GM10248 (cell line): ENCODE data around the gene CANX.
"Not testable (repeated sequence)": the region's sequence is repeated elsewhere in the genome, so short reads cannot be mapped to it uniquely, and the experiment has no call there.

Experiments
- CTCF ChIA-PET: fragments of 300-600 bp; sonication (Branson Sonifier 250); formaldehyde crosslinking; extraction: SDS; loops from one replicate; lab custom pipeline; 2021; ENCODE audit warnings: antibody characterized with exemption; lab: Yijun Ruan, JAX
- POLR2A ChIA-PET: fragments of 350-650 bp; sonication (Branson Sonifier 250); formaldehyde crosslinking; extraction: SDS; loops from one replicate; lab custom pipeline; 2020; ENCODE audit warnings: antibody characterized with exemption; lab: Yijun Ruan, JAX
- DNase-seq: peaks from one replicate; pipeline ENCODE4 v3.0.0; 2012; ENCODE audit errors: extremely low spot score
- TF ChIP-seq, protein P1 (sequence below): IDR thresholded peaks from 2 replicates; pipeline ENCODE4 v1.5.1; 2012; ENCODE audit warnings: mild to moderate bottlenecking, low read depth; ENCODE audit errors: extremely low read depth, missing control alignments, control extremely low read depth

CANX gene

DNA sequence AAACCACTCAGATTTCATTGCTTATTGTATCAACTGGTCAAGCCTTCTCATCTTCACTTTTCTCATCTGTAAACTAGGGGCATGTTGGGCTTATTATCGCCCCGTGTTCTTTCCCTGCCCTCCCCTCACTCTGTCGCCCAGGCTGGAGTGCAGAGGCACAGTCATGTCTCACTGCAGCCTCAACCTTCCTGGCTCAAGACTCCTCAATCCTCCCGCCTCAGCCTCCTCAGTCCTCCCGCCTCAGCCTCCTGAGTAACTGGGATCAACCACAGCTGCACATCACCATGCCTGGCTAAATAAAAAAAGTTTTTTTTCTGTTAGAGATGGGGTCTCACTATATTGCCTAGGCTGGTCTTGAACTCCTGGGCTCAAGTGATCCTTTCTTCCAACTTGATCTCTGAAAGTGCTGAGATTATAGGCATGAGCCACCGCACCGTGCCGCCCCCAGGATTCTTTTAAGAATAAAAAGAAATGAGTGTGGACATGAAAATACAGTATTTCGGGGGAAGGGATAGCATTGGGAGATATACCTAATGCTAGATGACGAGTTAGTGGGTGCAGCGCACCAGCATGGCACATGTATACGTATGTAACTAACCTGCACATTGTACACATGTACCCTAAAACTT lies 35.9 kb downstream of the CANX start:
- DNase-seq = no peak
- TF ChIP-seq, protein P1, sequence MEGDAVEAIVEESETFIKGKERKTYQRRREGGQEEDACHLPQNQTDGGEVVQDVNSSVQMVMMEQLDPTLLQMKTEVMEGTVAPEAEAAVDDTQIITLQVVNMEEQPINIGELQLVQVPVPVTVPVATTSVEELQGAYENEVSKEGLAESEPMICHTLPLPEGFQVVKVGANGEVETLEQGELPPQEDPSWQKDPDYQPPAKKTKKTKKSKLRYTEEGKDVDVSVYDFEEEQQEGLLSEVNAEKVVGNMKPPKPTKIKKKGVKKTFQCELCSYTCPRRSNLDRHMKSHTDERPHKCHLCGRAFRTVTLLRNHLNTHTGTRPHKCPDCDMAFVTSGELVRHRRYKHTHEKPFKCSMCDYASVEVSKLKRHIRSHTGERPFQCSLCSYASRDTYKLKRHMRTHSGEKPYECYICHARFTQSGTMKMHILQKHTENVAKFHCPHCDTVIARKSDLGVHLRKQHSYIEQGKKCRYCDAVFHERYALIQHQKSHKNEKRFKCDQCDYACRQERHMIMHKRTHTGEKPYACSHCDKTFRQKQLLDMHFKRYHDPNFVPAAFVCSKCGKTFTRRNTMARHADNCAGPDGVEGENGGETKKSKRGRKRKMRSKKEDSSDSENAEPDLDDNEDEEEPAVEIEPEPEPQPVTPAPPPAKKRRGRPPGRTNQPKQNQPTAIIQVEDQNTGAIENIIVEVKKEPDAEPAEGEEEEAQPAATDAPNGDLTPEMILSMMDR = no peak
- POLR2A ChIA-PET = no interaction called here
- CTCF ChIA-PET = interaction anchor here (1.3 kb wide), 1 partner anchor 60 kb away, joined by 3 read pairs; no protein-coding TSS in a partner anchor

DNA sequence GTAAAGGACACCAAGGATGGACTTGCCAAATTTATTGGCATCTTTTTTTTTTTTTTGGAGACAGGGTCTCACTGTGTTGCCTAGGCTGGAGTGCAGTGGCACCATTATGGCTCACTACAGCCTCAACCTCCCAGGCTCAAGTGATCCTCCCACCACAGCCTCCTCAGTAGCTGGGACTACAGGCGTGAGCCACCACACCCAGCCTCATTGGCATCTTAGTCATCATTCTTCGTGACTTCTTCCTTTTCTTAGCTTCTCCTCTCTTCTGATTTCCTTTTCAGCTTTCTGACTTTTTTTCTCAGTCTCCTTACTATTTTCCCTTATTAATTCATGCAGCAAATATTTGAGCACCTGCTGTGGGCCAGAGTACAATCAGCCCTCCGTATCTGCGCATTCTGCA lies 40.0 kb downstream of the CANX start:
- no peak for DNase-seq
- CTCF ChIA-PET = interaction anchor here (1.0 to 8.1 kb wide), 5 partner anchors 11 to 52 kb away, joined by 3 to 49 read pairs (median 4); no protein-coding TSS in a partner anchor
- POLR2A ChIA-PET = interaction anchor here (1.1 kb wide), 1 partner anchor 72 kb away, joined by 5 read pairs; no protein-coding TSS in a partner anchor
- TF ChIP-seq, protein P1 = no peak

DNA sequence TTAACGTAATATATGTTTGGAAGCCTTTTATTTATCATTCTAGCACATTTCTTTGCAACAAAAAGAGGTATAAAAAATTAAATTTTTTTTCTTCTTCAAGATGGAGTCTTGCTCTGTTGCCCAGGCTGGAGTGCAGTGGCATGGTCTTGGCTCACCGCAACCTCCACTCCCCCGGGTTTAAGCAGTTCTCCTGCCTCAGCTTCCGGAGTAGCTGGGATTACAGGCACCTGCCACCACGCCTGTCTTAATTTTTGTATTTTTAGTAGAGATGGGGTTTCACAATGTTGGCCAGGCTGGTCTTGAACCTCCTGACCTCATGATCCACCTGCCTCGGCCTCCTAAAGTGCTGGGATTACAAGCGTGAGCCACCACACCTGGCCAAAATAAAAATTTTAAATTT lies 45.3 kb downstream of the CANX start:
- ChIA-PET CTCF (interaction anchor here (8.1 kb wide), 1 partner anchor 19 kb away, joined by 49 read pairs; no protein-coding TSS in a partner anchor), POLR2A (interaction anchor here (0.6 kb wide), 1 partner anchor 170 kb away, joined by 4 read pairs; no protein-coding TSS in a partner anchor)
- DNase-seq = not testable (repeated sequence)

DNA sequence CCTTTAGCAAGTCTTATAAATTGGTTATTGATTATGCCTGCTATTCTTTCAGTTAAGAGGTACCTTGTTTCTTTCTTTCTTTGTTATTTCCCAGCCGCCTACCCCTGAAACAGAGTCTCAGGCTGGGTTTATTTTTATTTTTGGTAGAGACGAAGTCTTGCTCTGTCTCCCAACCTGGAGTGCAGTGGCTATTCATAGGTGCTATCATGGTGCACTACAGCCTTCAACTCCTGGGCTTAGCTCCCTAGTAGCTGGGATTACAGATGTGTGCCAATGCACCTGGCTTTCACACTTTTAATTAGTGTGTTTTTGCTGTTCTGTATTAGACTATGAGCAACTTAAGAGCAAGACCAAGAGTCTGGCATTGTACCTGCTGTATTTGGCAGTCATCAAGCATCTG lies 48.1 kb downstream of the CANX start:
- CTCF ChIA-PET = no interaction called here
- DNase-seq = no peak
- TF ChIP-seq, protein P1 = no peak
- POLR2A ChIA-PET = no interaction called here

DNA sequence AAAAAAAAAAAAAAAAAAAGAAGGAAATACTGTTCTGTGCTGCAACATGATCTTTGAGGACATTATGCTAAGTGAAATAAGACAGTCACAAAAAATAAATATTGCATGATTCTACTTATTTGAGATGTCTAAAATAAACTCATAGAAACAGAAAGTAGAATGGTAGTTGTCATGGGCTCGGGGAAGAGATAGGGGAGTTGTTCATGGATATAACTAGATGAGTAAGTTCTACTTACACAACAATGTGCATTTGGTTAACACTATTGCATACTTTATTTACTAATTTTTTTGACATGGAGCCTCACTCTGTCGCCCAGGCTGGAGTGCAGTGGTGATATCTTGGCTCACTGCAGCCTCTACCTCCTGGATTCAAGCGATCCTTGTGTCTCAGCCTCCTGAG lies 49.0 kb downstream of the CANX start:
- DNase-seq = no peak

DNA sequence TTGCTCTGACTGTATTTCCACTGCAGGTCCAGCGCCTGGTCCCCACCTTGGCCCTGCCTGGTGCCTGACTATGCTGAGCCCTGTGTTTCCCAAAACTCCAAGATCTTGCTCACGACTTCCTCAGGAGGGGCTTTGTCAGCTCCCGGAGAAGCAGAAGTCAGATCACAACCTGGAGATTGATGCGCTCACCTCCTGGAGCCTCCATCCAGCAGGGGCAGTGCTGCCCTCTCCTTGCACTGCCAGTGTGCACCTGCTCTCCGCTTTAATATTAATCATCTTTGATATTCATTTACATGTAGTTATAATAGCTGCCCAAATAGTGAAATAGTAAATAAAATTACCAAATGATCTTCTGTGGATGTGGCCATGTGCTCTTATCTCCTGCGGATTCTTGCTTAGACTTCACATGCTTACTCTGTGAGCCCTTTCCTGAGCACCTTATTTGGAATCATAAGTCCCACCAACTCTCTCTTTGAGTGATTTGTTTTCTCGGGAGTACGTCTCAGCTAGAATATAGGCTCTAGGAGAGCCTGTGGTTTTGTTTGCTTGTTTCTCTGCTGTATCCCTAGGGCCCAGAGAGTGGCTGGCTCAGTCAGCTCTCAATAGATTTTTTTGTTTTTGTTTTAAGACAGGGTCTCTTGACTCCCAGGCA lies 51.2 kb downstream of the CANX start:
- CTCF ChIA-PET = interaction anchor here (1.1 to 2.9 kb wide), 3 partner anchors 11 to 28 kb away, joined by 4 to 13 read pairs (median 12); no protein-coding TSS in a partner anchor
- POLR2A ChIA-PET = interaction anchor here (0.5 kb wide), 1 partner anchor 68 kb away, joined by 3 read pairs; no protein-coding TSS in a partner anchor
- TF ChIP-seq, protein P1 = no peak
- no peak for DNase-seq

More for the DNA sequence above, 49.0 kb downstream of the CANX start:
- ChIA-PET CTCF (interaction anchor here (1.4 kb wide), 1 partner anchor 15 kb away, joined by 4 read pairs; no protein-coding TSS in a partner anchor), POLR2A (no interaction called here)
- TF ChIP-seq, protein P1 = no peak
